NB4 (cell line): ENCODE measurements around the gene GTF2A2.

Experiments used
- DNase-seq: peaks from one replicate; pipeline ENCODE4 v3.0.0; 2010; ENCODE audit warnings: low read depth
- H3K4me3 ChIP-seq: one replicate; pipeline ENCODE4 v1.5.1; 2011; ENCODE audit warnings: mild to moderate bottlenecking, low read depth, low read length, moderate library complexity
- MAX ChIP-seq: IDR thresholded peaks from 2 replicates; pipeline ENCODE4 v1.6.1; 2011; ENCODE audit warnings: low read depth, low read length
- MYC ChIP-seq: IDR thresholded peaks from 2 replicates; pipeline ENCODE4 v1.6.1; 2011; ENCODE audit warnings: low read depth, low read length
- POLR2A ChIP-seq: IDR thresholded peaks from 2 replicates; pipeline ENCODE4 v1.6.1; 2011; ENCODE audit warnings: mild to moderate bottlenecking; ENCODE audit not compliant: insufficient read length; ENCODE audit errors: extremely low read depth
- TF ChIP-seq, protein P1 (sequence below): IDR thresholded peaks from one replicate; pipeline ENCODE4 v1.5.1; 2012; ENCODE audit warnings: low read depth, low read length

The GTF2A2 gene

DNA sequence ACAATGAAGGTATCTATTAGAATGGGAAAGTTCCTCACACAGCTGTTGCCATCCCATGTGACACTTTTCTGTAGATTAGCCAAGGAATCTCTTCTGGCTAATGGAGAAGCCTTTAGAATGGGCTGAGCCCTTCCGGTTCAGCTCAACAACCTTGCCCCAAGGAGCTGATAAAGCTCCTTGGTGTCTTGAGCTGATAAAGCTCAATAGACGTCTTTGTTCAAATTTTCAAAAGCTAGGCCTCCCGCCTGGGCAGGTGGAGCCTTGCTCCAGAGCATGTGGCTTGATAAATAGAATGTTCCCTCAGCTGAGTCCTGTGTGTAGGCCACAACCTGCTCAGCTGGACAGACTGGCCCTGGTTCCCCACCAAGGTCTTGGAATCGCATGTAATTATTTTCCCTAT lies 39.0 kb upstream of the GTF2A2 start:
- no peak for TF ChIP-seq MYC
- no peak for TF ChIP-seq MAX
- TF ChIP-seq, protein P1, sequence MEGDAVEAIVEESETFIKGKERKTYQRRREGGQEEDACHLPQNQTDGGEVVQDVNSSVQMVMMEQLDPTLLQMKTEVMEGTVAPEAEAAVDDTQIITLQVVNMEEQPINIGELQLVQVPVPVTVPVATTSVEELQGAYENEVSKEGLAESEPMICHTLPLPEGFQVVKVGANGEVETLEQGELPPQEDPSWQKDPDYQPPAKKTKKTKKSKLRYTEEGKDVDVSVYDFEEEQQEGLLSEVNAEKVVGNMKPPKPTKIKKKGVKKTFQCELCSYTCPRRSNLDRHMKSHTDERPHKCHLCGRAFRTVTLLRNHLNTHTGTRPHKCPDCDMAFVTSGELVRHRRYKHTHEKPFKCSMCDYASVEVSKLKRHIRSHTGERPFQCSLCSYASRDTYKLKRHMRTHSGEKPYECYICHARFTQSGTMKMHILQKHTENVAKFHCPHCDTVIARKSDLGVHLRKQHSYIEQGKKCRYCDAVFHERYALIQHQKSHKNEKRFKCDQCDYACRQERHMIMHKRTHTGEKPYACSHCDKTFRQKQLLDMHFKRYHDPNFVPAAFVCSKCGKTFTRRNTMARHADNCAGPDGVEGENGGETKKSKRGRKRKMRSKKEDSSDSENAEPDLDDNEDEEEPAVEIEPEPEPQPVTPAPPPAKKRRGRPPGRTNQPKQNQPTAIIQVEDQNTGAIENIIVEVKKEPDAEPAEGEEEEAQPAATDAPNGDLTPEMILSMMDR, result no peak
- no peak for TF ChIP-seq POLR2A
- DNase-seq, result no peak
- H3K4me3 ChIP-seq, result no peak overlapping the region

GRCh38 chr15:59694779-59695178 lies 37.5 kb upstream of the GTF2A2 start:
- no peak for DNase-seq
- TF ChIP-seq MYC (no peak), POLR2A (no peak), MAX (no peak)
- TF ChIP-seq, protein P1, result no peak
- no peak overlapping the region for H3K4me3 ChIP-seq

DNA sequence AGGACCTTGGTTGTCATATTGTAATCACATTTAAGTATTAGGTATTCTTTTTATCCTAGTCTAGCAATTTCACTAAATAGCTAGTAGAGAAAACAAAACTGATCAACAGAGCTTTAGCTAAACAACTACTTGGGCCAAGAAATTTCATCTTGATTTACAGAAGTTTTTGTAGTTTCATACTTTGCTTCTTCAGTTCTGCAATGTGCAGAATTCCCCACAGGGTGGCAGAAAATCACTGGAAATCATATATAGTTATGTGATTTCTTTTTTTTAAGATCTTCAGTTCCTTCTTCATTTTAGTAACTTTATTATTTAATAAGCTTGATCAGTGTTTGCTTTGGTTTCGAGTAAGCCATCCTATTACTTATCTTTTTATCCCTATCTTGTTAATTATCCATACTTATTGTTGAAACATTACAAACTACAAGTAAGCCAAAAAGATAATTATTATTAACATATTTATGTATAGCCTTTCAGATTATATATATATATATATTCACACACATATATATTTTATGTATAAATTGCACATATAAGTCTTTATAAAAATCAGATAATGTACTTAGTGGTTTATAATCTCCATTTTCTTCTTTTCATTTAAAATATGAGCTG lies 34.0 kb upstream of the GTF2A2 start:
- TF ChIP-seq MYC (no peak), MAX (no peak), POLR2A (no peak)
- TF ChIP-seq, protein P1, result peak; percentile 53
- peak; percentile 67 for DNase-seq

GRCh38 chr15:59689626-59690236 lies 32.4 kb upstream of the GTF2A2 start:
- H3K4me3 ChIP-seq, result peak overlapping the region; percentile 87
- TF ChIP-seq POLR2A (peak; percentile 3), MYC (no peak; the same call in 1 of the 2 replicates), MAX (peak; percentile 19; the same call in 1 of the 2 replicates)
- TF ChIP-seq, protein P1, result no peak
- peak; percentile 86 for DNase-seq

More for the DNA sequence above, 34.0 kb upstream of the GTF2A2 start:
- H3K4me3 ChIP-seq, result no peak overlapping the region

GRCh38 chr15:59688782-59689625 lies 31.7 kb upstream of the GTF2A2 start, which contains the start of gene BNIP2:
BNIP2 (minus strand) TSS chr15:59689320; CDS start chr15:59682457, 6,863 bp downstream.
- peak; percentile 99 for DNase-seq
- TF ChIP-seq, protein P1, result no peak
- peak; percentile 59 for TF ChIP-seq POLR2A
- TF ChIP-seq MAX, result peak; percentile 30; the same call in 1 of the 2 replicates
- TF ChIP-seq MYC, result peak; percentile 37; the same call in 1 of the 2 replicates

More at GRCh38 chr15:59688782-59689625, 31.7 kb upstream of the GTF2A2 start, which contains the start of gene BNIP2:
- peak within 1 kb of the TSS; percentile 95 for H3K4me3 ChIP-seq
